ENCODE measurements around the gene GATD1.

GATD1 gene

GRCh38 chr11:791658-792534 lies 14.6 kb upstream of the GATD1 start:
- Histone ChIP-seq H3K4me3 (ENCODE audit: low read depth, low read length) (no peak overlapping the region), H3K9me3 (ENCODE audit: severe bottlenecking) (no peaks in the 10 kb centered on the region), H3K27me3 (ENCODE audit: insufficient read depth, low read depth, severe bottlenecking) (no peaks in the 10 kb centered on the region), H3K36me3 (peaks cover 35% of the 10 kb centered on the region), H3K27ac (no peak overlapping the region)
- DNase-seq, result no peak
- TF ChIP-seq CTCF (IDR thresholded peaks at IDR 0.05; ENCODE audit: low read depth, low read length), result no peak

GRCh38 chr11:790721-791564 lies 13.7 kb upstream of the GATD1 start:
- Histone ChIP-seq H3K36me3 (peaks cover 35% of the 10 kb centered on the region), H3K27ac (no peak overlapping the region), H3K4me3 (ENCODE audit: low read depth, low read length) (no peak overlapping the region), H3K27me3 (ENCODE audit: insufficient read depth, low read depth, severe bottlenecking) (no peaks in the 10 kb centered on the region), H3K9me3 (ENCODE audit: severe bottlenecking) (no peaks in the 10 kb centered on the region)
- DNase-seq, result no peak
- no peak for TF ChIP-seq CTCF (IDR thresholded peaks at IDR 0.05; ENCODE audit: low read depth, low read length)

GRCh38 chr11:789943-790342 lies 12.7 kb upstream of the GATD1 start, which contains the start of gene CEND1:
TSS of gene CEND1 (minus strand) at chr11:790090. CDS start at chr11:788576, 1,514 bp downstream.
- no peaks in the 10 kb centered on the region for H3K9me3 ChIP-seq (ENCODE audit: severe bottlenecking)
- H3K36me3 ChIP-seq, result peaks cover 35% of the 10 kb centered on the region
- peak; percentile 51 for DNase-seq
- H3K4me3 ChIP-seq (ENCODE audit: low read depth, low read length), result no peak within 1 kb of the TSS
- H3K27me3 ChIP-seq (ENCODE audit: insufficient read depth, low read depth, severe bottlenecking), result no peaks in the 10 kb centered on the region
- TF ChIP-seq CTCF (IDR thresholded peaks at IDR 0.05; ENCODE audit: low read depth, low read length), result no peak
- no peak within 1 kb of the TSS for H3K27ac ChIP-seq

GRCh38 chr11:788953-789940 lies 12.0 kb upstream of the GATD1 start:
- Histone ChIP-seq H3K9me3 (ENCODE audit: severe bottlenecking) (no peaks in the 10 kb centered on the region), H3K4me3 (ENCODE audit: low read depth, low read length) (no peak overlapping the region), H3K36me3 (peaks cover 30% of the 10 kb centered on the region), H3K27ac (no peak overlapping the region), H3K27me3 (ENCODE audit: insufficient read depth, low read depth, severe bottlenecking) (no peaks in the 10 kb centered on the region)
- no peak for TF ChIP-seq CTCF (IDR thresholded peaks at IDR 0.05; ENCODE audit: low read depth, low read length)
- DNase-seq, result no peak

GRCh38 chr11:788009-788640 lies 10.8 kb upstream of the GATD1 start:
- Histone ChIP-seq H3K27ac (no peak overlapping the region), H3K27me3 (ENCODE audit: insufficient read depth, low read depth, severe bottlenecking) (no peaks in the 10 kb centered on the region), H3K9me3 (ENCODE audit: severe bottlenecking) (no peaks in the 10 kb centered on the region), H3K36me3 (peaks cover 24% of the 10 kb centered on the region), H3K4me3 (ENCODE audit: low read depth, low read length) (no peak overlapping the region)
- no peak for DNase-seq
- no peak for TF ChIP-seq CTCF (IDR thresholded peaks at IDR 0.05; ENCODE audit: low read depth, low read length)
